CD14-positive monocyte (primary cell): ENCODE measurements around the gene NELL1. TPM values are rescaled to one million over a fixed set of nuclear protein-coding genes. Genes with fewer than 3 reads are reported as not detected.

ENCODE experiments used
- DNase-seq, 3 donors: peaks; one replicate each; pipeline ENCODE4 v3.0.0-alpha.2; 2011 to 2022
- H2AFZ ChIP-seq: 2 replicates; pipeline ENCODE4 v1.6.0; 2012; ENCODE audit warnings: mild to moderate bottlenecking, low read depth, low read length, inconsistent platforms; ENCODE audit not compliant: insufficient read depth, poor library complexity, severe bottlenecking
- H3K27ac ChIP-seq, 2 donors: 1 replicate in 1 of 2; 2 replicates in 1 of 2; pipeline ENCODE4 v1.5.1; 2012 to 2013; ENCODE audit warnings: low read length in 2 of 2, control low read depth in 1 of 2, inconsistent platforms in 1 of 2, low read depth in 1 of 2, mild to moderate bottlenecking in 1 of 2
- H3K27me3 ChIP-seq, 2 donors: one replicate each; pipeline versions ENCODE4 v1.6.0 to v1.6.1; 2011 to 2013; ENCODE audit warnings: low read length in 2 of 2; ENCODE audit not compliant: control insufficient read depth in 2 of 2, insufficient read depth in 2 of 2
- H3K36me3 ChIP-seq, 2 donors: replicated peaks in 1 of 2; 1 replicate in 1 of 2; 2 replicates in 1 of 2; pipeline versions ENCODE4 v1.5.1 to v1.6.1; 2012 to 2013; ENCODE audit warnings: low read length in 2 of 2, control low read depth in 1 of 2, inconsistent platforms in 1 of 2, mild to moderate bottlenecking in 1 of 2; ENCODE audit not compliant: insufficient read depth in 2 of 2, control insufficient read depth in 1 of 2
- H3K4me1 ChIP-seq, 2 donors: 1 replicate in 1 of 2; 2 replicates in 1 of 2; pipeline versions ENCODE4 v1.5.1 to v1.6.1; 2012 to 2013; ENCODE audit warnings: low read length in 2 of 2, control low read depth in 1 of 2, inconsistent platforms in 1 of 2, mild to moderate bottlenecking in 1 of 2, moderate library complexity in 1 of 2; ENCODE audit not compliant: insufficient read depth in 2 of 2, control insufficient read depth in 1 of 2
- H3K4me2 ChIP-seq: replicated peaks from 2 replicates; pipeline ENCODE3; 2012; ENCODE audit warnings: low read length, moderate library complexity, mild to moderate bottlenecking; ENCODE audit not compliant: poor library complexity, severe bottlenecking; ENCODE audit errors: extremely low read depth
- H3K4me3 ChIP-seq, 3 experiments: fragments of 200-600 bp in 1 of 3; sonication (generic) in 1 of 3; replicated peaks in 1 of 3; 1 replicate in 2 of 3; 2 replicates in 1 of 3; pipeline ENCODE4 v1.5.1; 2011 to 2013; ENCODE audit warnings: low read length in 3 of 3, mild to moderate bottlenecking in 3 of 3, control low read depth in 2 of 3, low read depth in 2 of 3, inconsistent platforms in 1 of 3, moderate library complexity in 1 of 3
- H3K79me2 ChIP-seq: 2 replicates; pipeline ENCODE4 v1.6.0; 2012; ENCODE audit warnings: mild to moderate bottlenecking, control low read depth, inconsistent platforms, low read length, moderate library complexity; ENCODE audit not compliant: insufficient read depth
- H3K9ac ChIP-seq: 2 replicates; pipeline ENCODE4 v1.6.0; 2017; ENCODE audit warnings: low read length, mild to moderate bottlenecking; ENCODE audit not compliant: insufficient read depth, poor library complexity, severe bottlenecking
- H3K9me3 ChIP-seq, 2 donors: replicated peaks in 1 of 2; 1 replicate in 1 of 2; 2 replicates in 1 of 2; pipeline versions ENCODE4 v1.5.1 to v1.6.1; 2012 to 2013; ENCODE audit warnings: low read length in 2 of 2, control low read depth in 1 of 2; ENCODE audit not compliant: control insufficient read depth in 1 of 2, insufficient read depth in 1 of 2
- H4K20me1 ChIP-seq: 2 replicates; pipeline ENCODE4 v1.6.0; 2012; ENCODE audit warnings: mild to moderate bottlenecking, low read length, control low read depth, moderate library complexity; ENCODE audit not compliant: insufficient read depth
- H3K27ac Mint-ChIP-seq, 7 donors: one replicate each; pipeline ENCODE4 v1.8.0; 2020; ENCODE audit warnings: mild to moderate bottlenecking in 7 of 7, mixed read lengths in 7 of 7, moderate library complexity in 6 of 7, inconsistent platforms in 2 of 7
- H3K27me3 Mint-ChIP-seq, 3 donors: one replicate each; pipeline ENCODE4 v1.8.0; 2021 to 2022; ENCODE audit warnings: low read depth in 3 of 3, mild to moderate bottlenecking in 3 of 3, mixed read lengths in 3 of 3, moderate library complexity in 3 of 3, inconsistent platforms in 1 of 3
- H3K36me3 Mint-ChIP-seq, 2 donors: one replicate each; pipeline ENCODE4 v1.8.0; 2020; ENCODE audit warnings: mixed read lengths in 2 of 2, inconsistent platforms in 1 of 2, mild to moderate bottlenecking in 1 of 2
- H3K4me1 Mint-ChIP-seq: one replicate; pipeline ENCODE4 v1.8.0; 2020; ENCODE audit warnings: mild to moderate bottlenecking, mixed read lengths
- H3K4me3 Mint-ChIP-seq, 2 donors: one replicate each; pipeline ENCODE4 v1.8.0; 2020; ENCODE audit warnings: mild to moderate bottlenecking in 2 of 2, mixed read lengths in 2 of 2, moderate library complexity in 1 of 2
- H3K9me3 Mint-ChIP-seq, 7 donors: one replicate each; pipeline ENCODE4 v1.8.0; 2020 to 2022; ENCODE audit warnings: mixed read lengths in 7 of 7, mild to moderate bottlenecking in 6 of 7, moderate library complexity in 6 of 7, inconsistent platforms in 2 of 7
- WGBS: methylation state at CpG from one replicate; pipeline ENCODE4 v1.1.5; 2013; ENCODE audit warnings: missing lambda C conversion rate; ENCODE audit not compliant: insufficient coverage; 5-methylcytosine and 5-hydroxymethylcytosine counted together
- intact Hi-C, 2 donors: fragments of 100-400 bp; cut with micrococcal nuclease; formaldehyde crosslinking; loops; one replicate each; pipeline versions ENCODE4 v1.15.0 to v1.15.1; 2023
- polyA plus RNA-seq, 3 donors: library from polyadenylated mRNA; depleted of rRNA in 1 of 3; unstranded in 2 of 3; stranded (reverse) in 1 of 3; fragments of 300-500 nt in 2 of 3; fragments of >200 nt in 1 of 3; fragmentation: Illumina TruSeq in 2 of 3; gene quantifications; 1 replicate in 2 of 3; 2 replicates in 1 of 3; pipeline ENCODE4 v1.2.3, GENCODE V29; 2012 to 2021
- TF ChIP-seq, protein P1 (sequence below): fragments of 200-600 bp; IDR thresholded peaks from one replicate; pipeline ENCODE4 v1.8.0; 2022; ENCODE audit warnings: antibody characterized with exemption, mild to moderate bottlenecking

NELL1 gene
- polyA plus RNA-seq, 3 donors = not detected

DNA sequence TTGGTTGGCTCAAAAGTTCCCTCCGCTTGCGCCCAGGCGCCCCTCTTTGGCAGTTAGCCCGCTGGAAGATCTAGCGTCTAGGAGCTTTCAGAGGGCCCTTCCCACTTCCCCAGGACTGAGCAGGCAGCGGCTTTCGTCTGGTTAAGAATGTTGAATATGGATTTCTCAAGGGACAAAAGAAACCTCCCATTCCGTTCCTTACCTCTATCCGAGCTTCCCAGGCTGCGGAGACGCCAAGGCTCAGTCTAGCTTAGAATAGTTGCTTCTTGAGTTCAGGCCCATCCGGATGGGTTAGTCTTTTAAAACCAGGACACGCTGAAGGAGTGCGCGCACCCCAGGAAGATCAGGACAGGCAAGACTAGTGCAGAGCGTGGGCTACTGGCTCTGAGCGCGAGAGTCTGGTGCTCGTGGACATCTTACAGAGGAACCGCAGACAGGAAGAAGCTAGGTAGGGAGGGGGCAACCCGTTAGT, 1.6 kb downstream of the NELL1 start:
- no peaks in the 10 kb centered on the region for H3K79me2 ChIP-seq
- Mint-ChIP-seq H3K4me1 (peaks cover 13% of the 10 kb centered on the region), H3K27me3 (peaks cover 48 to 68% (median 68%) of the 10 kb centered on the region in 3 donors), H3K9me3 (peaks cover 0 to 15% (median 9%) of the 10 kb centered on the region in 7 donors), H3K36me3 (peaks cover 0 to 2% of the 10 kb centered on the region in 2 donors), H3K27ac (no peak overlapping the region), H3K4me3 (peak overlapping the region in 1 of 2 donors; percentile 32)
- no peak overlapping the region for H3K9ac ChIP-seq
- H3K27ac ChIP-seq = no peak overlapping the region
- TF ChIP-seq, protein P1, sequence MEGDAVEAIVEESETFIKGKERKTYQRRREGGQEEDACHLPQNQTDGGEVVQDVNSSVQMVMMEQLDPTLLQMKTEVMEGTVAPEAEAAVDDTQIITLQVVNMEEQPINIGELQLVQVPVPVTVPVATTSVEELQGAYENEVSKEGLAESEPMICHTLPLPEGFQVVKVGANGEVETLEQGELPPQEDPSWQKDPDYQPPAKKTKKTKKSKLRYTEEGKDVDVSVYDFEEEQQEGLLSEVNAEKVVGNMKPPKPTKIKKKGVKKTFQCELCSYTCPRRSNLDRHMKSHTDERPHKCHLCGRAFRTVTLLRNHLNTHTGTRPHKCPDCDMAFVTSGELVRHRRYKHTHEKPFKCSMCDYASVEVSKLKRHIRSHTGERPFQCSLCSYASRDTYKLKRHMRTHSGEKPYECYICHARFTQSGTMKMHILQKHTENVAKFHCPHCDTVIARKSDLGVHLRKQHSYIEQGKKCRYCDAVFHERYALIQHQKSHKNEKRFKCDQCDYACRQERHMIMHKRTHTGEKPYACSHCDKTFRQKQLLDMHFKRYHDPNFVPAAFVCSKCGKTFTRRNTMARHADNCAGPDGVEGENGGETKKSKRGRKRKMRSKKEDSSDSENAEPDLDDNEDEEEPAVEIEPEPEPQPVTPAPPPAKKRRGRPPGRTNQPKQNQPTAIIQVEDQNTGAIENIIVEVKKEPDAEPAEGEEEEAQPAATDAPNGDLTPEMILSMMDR = no peak
- no peak for DNase-seq
- H3K4me1 ChIP-seq = no peaks in the 10 kb centered on the region
- 8% methylated on average over 13 of the region's 21 CpGs for WGBS
- intact Hi-C loops = no loop called here
- peaks cover 7 to 14% of the 10 kb centered on the region in 2 donors for H3K9me3 ChIP-seq
- H3K4me3 ChIP-seq = no peak overlapping the region
- H4K20me1 ChIP-seq = no peaks in the 10 kb centered on the region
- peaks cover 52 to 69% of the 10 kb centered on the region in 2 donors for H3K27me3 ChIP-seq
- no peak overlapping the region for H3K4me2 ChIP-seq
- no peak overlapping the region for H2AFZ ChIP-seq
- H3K36me3 ChIP-seq = no peaks in the 10 kb centered on the region

DNA sequence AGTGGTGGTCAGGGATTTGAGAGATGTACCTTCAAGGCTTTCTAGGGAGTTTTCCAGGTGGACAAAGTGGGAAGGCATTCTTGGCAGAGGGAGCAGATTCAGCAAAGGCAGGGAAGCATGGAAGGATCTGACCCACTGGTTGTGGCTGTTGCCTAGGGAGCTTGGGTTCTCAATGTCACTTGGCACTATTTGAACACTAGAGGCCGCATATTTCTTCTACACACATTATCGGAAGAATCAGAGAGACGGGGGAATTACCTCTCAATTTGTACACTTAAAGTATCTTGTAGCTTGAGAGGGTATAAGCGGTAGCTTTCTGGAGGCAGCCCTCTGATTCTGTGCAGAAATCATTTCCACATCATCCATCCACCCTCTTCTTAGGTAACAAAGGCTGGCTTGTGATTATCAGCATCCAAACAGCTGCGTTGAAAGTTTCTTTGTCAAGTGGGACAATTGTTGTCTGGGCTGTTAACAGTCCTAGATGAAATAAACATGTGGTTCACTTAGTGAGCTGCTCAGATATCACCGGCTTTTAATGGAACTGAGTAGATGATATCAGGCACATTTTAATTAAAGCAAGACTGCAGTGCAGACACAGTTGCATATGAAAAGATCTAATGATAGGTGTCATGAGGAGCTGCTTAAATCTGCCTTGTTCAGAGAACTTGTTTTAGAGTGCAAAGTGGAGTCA, 2.6 kb downstream of the NELL1 start:
- no peak for DNase-seq
- TF ChIP-seq, protein P1 = no peak
- peaks cover 47 to 64% (median 62%) of the 10 kb centered on the region in 3 donors for H3K27me3 Mint-ChIP-seq
- no peak overlapping the region for H3K27ac Mint-ChIP-seq
- no peaks in the 10 kb centered on the region for H4K20me1 ChIP-seq
- intact Hi-C loops = no loop called here
- H3K36me3 ChIP-seq = no peaks in the 10 kb centered on the region
- no peak overlapping the region for H3K27ac ChIP-seq
- peaks cover 48 to 64% of the 10 kb centered on the region in 2 donors for H3K27me3 ChIP-seq
- peak overlapping the region in 1 of 2 donors; percentile 32 for H3K4me3 Mint-ChIP-seq
- H3K36me3 Mint-ChIP-seq = peaks cover 0 to 2% of the 10 kb centered on the region in 2 donors
- H3K79me2 ChIP-seq = no peaks in the 10 kb centered on the region
- H3K9ac ChIP-seq = no peak overlapping the region
- peaks cover 0 to 11% (median 7%) of the 10 kb centered on the region in 7 donors for H3K9me3 Mint-ChIP-seq
- no peak overlapping the region for H3K4me3 ChIP-seq
- WGBS = no CpG with 5 or more reads among the region's 6 CpGs
- H3K4me2 ChIP-seq = no peak overlapping the region
- no peak overlapping the region for H2AFZ ChIP-seq
- no peaks in the 10 kb centered on the region for H3K4me1 ChIP-seq
- peaks cover 13% of the 10 kb centered on the region for H3K4me1 Mint-ChIP-seq
- peaks cover 7 to 14% of the 10 kb centered on the region in 2 donors for H3K9me3 ChIP-seq
